AG09309 (cell line): ENCODE results near the gene SEC16B.

ENCODE experiments used
- DNase-seq: peaks from one replicate; pipeline ENCODE4 v3.0.0-alpha.2; 2010; ENCODE audit warnings: low read depth
- H3K4me3 ChIP-seq: 2 replicates; pipeline ENCODE4 v1.5.1; 2011; ENCODE audit warnings: mild to moderate bottlenecking, low read depth, low read length, moderate library complexity; ENCODE audit not compliant: control insufficient read depth
- TF ChIP-seq, protein P1 (sequence below): IDR thresholded peaks from 2 replicates; pipeline ENCODE4 v1.5.1; 2011; ENCODE audit warnings: mild to moderate bottlenecking, low read depth, low read length, inconsistent platforms; ENCODE audit not compliant: insufficient read depth, control insufficient read depth; ENCODE audit errors: missing control alignments

Gene SEC16B

DNA sequence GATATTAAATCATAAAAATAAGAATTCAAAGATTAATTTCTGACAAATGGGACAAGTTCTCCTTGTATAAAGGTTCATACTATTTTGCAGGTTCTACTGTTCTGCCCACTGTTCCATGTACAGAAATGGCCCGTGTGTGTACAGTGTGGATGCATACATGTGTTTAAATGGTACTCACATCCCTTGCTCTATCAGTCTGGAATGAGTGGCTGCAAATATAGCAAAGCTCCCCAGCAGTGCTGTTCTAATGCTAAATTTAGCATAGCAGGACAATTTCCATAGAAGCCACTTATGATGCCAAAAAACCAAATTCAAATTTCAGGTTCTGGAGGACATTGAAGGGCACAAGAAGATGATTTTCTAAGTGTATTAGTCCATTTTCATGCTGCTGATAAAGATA is 9.4 kb upstream of the SEC16B start:
- no peak overlapping the region for H3K4me3 ChIP-seq
- DNase-seq, result no peak
- TF ChIP-seq, protein P1, sequence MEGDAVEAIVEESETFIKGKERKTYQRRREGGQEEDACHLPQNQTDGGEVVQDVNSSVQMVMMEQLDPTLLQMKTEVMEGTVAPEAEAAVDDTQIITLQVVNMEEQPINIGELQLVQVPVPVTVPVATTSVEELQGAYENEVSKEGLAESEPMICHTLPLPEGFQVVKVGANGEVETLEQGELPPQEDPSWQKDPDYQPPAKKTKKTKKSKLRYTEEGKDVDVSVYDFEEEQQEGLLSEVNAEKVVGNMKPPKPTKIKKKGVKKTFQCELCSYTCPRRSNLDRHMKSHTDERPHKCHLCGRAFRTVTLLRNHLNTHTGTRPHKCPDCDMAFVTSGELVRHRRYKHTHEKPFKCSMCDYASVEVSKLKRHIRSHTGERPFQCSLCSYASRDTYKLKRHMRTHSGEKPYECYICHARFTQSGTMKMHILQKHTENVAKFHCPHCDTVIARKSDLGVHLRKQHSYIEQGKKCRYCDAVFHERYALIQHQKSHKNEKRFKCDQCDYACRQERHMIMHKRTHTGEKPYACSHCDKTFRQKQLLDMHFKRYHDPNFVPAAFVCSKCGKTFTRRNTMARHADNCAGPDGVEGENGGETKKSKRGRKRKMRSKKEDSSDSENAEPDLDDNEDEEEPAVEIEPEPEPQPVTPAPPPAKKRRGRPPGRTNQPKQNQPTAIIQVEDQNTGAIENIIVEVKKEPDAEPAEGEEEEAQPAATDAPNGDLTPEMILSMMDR, result no peak

DNA sequence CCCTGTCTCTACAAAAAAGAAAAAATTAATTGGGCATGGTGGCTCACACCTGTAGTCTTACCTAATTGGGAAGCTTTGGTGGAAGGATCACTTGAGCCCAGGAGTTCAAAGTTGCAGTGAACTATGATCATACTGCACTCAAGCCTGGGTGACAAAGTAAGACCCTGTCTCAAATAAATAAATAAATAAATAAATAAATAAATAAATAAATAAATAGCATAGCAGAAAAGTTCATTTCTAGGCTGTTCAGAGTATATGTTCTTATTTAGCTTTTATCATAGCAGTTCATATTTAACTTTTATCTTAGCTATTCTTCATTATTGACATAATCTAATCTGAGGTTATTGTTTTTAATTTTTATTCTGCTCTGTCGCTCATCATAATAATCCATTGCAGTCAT is 8.7 kb upstream of the SEC16B start:
- H3K4me3 ChIP-seq, result no peak overlapping the region
- TF ChIP-seq, protein P1, result no peak
- no peak for DNase-seq

DNA sequence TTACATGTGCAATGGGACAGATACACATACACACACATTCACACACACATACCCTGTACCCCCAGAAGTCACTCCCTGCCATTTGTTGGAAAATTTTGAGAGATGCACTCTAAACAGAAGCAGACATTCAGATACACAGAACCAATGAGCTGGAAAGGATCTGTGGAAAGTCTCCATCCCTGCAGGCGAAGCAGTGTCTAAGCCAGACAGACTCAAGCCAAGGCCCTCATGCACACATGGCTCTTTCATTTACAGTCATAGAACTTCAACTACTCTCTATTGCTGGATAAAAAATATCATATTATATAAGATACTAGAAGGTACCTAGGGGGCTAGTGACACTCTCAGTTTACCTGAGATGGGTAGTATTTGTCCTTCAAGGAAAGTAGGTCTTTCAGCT is 7.3 kb upstream of the SEC16B start:
- TF ChIP-seq, protein P1, result no peak
- no peak overlapping the region for H3K4me3 ChIP-seq
- DNase-seq, result no peak

DNA sequence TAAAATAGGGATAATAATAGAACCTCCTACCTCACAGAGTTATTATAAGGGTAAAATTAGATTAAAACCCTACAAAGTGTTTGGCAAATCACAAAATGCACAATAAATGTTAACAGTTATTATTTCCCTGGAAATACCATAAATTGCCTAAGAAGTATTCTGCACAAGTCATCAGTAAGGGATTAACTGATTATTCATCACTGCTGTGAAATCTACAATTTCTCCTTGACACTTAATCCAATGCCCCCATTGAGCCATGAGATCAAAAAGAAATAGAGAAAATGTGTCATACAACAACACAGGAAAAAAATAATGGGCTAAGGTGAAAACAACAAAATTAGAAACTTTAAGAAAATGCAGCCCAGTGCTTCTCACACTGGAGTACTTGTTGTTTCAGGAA is 6.7 kb upstream of the SEC16B start:
- TF ChIP-seq, protein P1, result no peak
- no peak overlapping the region for H3K4me3 ChIP-seq
- DNase-seq, result no peak

DNA sequence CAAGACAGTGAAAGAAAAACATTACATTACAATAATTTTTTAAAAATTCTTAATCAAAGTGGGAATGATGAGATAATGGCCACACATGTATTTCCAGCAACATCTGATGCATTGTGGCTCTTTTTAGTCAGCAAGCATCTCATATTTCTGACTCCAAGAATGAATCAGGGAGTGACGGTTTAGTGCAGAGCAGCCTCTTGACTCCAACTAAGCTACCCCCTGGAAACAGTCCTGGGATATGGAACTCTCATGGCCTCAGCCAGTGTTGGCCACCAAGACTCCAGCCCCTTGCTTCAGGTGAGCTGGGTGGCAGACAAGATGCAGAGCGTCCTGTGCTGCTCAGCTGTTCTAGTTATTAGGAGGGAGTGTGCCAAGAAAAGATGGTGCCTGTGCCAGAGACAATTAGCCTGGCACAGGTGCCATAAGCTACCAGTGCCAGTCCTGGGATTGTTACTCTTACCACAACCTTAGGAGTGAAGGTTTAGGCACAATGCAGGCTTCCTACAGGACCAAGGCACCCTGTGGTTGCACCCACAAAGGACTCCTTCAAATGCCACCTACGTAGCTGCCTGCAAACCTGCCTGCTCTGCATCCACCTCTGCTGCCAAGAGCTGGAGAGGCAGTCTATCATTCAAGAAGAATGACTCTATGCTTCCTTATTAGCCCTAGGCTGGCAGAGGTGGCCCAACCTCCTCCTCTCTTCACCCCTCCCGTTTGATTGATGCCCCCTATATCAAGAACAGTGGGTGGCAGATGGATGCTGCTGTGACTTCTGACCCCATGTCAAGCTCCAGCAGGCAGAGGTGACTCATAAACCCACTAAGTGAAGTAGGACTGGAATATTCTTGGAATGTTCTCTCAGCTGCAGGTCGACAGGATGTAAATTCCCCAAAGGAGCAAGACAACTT is 6.0 kb upstream of the SEC16B start:
- DNase-seq, result no peak
- no peak overlapping the region for H3K4me3 ChIP-seq
- TF ChIP-seq, protein P1, result no peak

DNA sequence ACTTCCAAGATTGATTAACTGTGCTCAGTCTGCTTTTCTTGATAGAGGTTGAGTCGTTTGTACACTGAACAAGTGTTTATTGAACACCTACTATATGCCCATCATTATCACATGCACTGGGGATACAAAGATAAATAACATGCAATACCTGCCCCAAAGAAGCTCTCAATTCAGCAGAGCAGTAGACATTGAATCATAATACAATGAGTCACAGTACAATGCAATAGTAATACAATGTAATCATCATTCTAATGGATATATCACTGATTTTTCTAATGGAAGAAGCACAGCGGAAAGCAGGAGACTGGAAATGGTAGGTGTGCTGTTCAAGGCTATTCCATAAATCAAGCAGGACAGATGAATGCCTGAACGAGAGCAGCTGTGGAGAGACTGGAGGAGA is 3.7 kb upstream of the SEC16B start:
- TF ChIP-seq, protein P1, result no peak
- no peak for DNase-seq
- H3K4me3 ChIP-seq, result no peak overlapping the region
